Stimulated activated CD8-positive, alpha-beta memory T cell treated with anti-CD3 and anti-CD28 coated beads, Interleukin-15, amount 100 ng/mL, for 24 hours (primary cell): ENCODE data around the gene SEMA3D.

Experiments
- DNase-seq: peaks from one replicate; pipeline ENCODE4 v3.0.0-alpha.2; 2020; ENCODE audit warnings: low read depth

Gene SEMA3D

DNA sequence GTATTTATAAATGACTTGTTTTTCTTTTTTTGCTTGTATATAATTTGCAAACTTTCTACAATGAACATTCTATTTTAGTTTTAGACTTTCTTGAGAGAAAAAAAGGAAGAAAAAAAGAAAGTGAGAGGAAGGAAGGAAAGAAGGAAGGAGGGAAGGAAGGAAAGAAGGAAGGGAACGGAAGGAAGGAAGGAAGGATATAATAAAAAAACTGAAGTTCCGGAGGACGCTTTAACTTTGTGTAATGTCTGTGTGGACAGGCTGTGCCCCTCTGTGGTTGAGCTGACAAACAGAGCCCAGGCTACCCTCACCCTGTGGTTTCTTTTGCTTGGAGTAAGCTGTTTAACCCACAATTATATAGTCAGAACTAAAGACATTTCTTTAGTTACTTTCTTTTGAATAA is 108.7 kb downstream of the SEMA3D start:
- DNase-seq = no peak

DNA sequence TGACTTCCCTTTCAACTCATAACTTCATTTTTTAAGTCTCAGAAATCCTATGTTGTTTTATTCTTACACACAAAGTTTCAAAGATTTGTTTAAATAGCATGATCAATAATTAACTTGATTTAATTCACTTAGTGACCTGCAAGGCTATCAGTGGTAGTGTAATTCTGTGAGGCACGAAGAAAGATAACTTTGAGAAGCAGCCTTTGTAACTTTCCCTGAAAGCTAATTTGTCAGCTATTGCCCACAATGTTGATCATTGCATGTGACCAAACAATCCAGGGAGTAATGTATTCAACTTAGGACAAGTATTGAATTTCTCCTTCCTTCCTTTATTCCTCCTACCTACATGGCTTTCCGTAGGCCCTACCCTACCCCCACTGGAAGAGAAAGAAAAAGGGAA is 111.0 kb downstream of the SEMA3D start:
- no peak for DNase-seq

DNA sequence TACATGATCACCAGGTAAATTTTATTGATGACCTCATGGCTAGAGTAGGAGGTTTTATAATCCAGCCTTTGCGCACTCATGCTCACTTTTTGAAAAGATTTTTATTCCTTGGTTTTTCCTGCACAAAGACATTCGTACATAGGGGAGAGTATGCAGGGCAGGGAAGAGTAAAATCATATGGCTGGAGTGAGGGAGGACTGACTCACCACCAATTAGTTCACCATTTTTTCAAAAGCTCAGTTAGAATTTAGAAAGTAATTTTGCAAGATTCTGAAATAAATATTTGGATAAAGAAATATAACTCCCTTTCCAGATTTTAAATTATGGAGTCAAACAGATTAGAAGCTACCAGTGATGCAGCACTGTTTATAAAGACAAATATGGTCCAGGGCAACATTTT is 111.9 kb downstream of the SEMA3D start:
- DNase-seq = no peak

DNA sequence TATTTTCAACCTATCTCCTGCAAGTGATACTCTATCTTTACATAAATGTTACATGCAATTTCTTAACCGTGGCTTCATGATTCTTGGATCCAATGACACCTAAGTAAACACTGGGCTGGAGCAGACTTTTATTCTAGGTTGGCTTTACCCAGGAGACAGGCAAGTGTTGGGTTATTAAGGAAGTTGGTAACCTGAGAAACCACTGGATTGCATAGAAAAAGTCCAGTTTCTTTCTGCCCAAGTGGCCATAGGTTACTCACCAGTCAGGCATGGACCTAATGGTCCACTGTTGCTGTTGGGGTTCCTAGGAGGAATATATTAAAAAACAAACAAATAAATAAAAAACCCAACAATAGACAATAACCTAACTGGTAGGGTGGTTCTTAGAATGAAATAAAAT is 112.8 kb downstream of the SEMA3D start:
- DNase-seq = no peak

DNA sequence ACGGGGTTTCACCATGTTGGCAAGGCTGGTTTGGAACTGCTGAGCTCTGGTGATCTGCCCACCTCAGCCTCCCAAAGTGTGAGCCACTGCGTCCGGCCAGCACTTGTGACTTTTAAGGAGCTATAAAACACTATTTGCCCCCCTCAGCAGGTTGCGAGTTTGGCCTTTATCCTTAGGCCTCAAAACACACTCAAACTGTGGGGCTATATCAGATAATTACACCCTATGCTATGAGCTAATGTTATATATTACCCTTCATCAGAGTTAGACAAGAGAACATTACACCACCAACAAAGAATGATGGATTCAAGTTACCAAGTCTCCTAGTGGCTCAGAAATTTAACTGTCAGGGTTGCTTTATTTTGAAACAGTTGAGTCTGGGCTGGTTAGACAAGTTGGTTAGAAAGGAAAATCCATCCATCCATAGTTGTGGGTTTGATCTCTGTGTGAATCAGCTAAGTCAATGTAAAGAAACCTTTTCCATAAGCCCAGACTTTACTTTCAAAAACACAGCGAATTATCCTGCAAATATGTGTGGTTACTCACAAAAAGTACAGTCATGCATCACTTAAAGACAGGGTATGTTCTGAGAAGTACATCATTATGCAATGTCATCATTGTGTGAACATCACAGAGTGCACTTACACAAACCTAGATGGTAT is 115.8 kb downstream of the SEMA3D start:
- DNase-seq = no peak

DNA sequence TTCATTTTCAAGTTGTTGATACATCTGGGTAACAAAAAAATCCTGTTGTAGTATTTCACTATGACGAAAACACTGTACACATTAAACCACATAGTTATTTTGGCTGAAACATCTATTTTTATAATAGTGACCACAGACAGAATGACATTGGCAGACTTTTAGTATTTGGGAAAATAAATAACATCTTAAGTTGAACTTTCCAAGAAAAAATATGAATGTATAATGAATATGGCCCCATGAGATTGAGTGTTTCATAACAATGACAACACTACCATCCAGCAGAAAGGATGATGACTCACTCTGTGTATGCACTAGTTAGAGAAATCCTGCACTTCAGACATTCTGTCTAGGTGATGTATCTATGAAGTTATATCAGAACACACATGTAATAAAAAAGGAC is 118.1 kb downstream of the SEMA3D start:
- DNase-seq = no peak

DNA sequence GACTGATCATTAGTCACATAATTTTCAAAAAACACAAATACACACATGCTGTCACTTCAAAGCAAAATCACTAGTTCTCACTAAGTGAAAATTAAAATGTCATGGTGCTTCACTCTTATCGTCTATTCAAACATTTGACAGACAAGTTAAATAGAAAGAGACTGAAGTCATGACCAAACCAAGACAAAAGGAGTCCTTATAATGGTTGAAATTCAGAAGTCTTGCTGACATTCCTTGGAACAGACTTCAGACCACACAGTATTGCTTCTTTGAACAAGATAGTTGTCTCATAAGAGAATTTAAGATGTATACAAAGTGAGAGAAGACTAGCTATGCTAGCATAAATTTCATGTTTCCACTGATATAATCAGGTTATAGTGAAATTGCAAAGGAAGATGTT is 119.5 kb downstream of the SEMA3D start:
- DNase-seq = no peak

DNA sequence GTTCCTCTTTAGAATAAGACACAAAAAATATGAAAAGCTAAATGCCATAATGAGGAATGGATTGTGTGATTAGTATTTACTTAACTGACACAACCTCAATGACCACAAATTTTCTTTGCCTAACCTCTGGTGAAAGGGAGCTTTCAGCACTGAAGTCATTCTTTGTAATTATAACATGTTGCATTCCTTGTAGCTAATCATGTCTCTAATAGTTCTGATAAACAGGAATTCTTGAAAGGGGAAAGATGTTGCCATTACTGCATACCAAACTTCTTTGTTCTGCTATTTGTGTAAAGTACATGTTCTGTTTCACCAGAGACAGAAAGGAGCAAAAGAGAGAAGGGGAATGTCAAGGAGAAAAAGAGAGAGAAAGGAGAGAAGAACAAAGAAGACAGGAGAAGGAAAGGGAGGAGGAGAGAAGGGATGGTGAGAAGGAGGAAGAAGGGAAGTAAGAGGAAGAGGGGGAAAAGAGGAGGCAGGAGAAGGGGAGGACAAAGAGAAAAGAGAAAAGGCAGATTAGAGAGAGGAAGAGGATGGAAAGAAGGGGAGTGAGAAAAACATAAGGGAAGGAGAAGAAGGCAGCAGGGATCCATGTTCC is 120.9 kb downstream of the SEMA3D start:
- DNase-seq = no peak

DNA sequence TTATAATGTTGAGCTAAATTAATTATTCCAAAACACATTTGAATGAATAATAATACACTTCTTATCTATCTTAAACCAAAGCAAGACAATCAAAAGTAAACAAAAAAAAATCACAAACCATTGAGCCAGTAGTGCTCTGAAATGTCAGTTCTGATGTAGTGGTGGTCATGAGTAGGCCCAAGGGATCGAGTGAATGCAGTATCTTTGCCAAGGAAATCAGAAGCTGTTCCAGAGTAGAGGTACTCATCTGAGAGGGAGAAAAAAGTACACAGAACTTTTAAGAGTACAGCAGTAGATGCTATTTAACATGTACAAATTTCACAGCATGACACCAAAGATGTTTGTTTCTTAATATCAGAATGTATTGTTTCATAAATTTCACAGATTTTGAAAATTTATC is 121.5 kb downstream of the SEMA3D start:
- no peak for DNase-seq

DNA sequence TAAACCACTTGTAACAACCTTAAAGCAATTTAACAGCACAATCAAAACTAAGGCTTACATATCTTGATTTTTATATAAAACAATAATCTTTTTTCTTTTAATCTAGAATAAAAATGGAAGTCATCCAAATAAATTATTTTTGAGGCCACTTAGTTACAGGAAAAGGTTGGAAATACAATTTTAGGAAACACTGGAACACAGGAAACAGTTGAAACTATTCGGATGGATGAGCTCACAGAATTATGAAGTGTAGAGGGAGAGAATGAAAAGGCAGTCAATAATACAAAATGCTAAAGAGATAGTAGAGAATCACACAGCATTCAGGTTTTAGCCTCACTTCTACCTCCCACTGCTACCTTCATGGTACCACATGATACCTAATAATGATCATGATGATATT is 124.2 kb downstream of the SEMA3D start:
- DNase-seq = no peak

DNA sequence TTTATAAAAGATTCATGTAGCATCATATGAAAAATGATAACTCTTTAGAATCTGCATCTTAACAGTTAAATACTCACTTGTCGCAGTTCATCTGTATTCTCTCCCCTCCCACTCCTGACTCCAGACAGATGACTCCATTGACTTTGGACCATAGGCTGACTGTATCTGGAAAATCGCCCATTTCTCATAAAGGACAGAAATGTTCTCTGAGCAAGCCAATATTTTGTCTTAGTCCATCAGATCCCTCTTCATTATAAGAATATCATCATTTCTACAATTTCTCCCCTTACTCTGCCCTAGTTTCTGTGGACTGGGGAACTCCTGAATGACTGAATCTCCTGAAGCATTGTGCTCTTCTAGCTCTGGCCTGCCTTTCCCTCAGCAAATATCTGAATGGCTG is 125.4 kb downstream of the SEMA3D start:
- DNase-seq = no peak

DNA sequence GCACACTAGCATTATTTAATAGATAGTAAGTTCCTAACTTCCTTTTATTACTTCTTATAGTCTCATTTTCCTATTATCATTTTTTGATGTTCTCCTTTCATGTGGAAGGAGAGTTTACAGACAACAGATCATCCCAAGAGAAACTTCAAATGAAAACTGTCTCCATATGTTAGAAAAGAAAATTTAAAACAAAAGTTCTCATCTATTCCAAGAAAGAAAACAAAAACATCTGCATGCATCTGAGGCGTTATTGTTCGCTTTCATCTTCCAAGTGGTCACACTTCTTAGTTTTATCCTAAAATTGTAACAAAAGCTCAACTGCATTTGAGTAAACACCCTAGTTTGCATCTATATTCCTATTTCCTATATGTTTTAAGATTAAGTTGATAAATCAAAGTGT is 126.2 kb downstream of the SEMA3D start:
- no peak for DNase-seq

DNA sequence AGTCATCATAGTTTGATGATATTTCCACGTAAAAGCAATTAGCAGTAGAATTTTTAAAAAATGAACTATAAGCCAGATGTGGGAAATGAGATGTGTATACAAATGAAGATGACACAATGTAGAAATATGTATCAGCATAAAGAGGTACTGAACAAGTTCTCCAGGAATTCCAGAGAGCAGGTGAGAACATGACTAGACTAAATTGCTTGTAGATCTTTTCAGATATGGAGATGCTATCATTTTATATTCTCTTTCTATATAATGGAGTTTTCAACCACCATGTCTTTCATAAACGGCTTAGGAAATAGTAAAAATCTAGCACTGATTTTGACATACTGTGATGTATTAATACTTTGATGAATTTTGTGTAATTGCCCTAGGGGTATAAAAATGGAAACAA is 130.9 kb downstream of the SEMA3D start:
- no peak for DNase-seq

DNA sequence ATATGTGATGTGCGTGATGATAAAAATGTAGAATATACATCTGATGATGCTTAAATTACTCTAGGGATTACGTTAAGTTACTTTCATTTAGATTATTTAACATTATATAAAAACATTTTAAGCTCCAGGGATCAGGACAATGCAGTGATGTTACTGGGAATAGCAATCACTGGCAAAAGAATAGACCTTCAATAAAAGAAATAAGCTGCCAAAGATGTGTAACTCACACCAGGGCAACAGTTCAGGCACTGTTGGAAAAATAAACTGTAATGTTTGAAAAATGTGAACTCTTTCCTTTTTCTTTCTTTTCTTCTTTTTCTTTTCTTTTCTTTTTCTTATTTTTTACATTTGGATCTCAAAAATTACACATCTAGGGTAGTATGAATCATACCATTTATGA is 131.7 kb downstream of the SEMA3D start:
- DNase-seq = no peak

DNA sequence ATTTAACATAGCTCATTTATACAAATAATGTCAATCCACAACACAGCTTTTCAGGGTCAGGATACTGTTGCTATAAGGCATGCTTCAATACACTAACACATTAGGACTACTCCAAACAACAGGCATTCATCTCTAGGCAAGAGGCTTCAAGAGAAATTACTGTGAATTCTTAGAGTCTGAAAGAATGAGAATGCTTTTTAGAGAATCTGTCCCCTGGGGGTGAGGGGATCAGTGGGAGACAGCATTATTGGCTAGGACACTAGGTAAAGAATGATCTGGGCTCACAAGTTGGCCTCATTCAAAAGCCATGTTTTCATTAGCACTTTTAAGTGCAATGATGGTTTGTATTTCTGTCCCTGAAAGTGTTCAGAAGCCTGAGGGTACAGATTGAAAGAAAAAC is 132.6 kb downstream of the SEMA3D start:
- no peak for DNase-seq

DNA sequence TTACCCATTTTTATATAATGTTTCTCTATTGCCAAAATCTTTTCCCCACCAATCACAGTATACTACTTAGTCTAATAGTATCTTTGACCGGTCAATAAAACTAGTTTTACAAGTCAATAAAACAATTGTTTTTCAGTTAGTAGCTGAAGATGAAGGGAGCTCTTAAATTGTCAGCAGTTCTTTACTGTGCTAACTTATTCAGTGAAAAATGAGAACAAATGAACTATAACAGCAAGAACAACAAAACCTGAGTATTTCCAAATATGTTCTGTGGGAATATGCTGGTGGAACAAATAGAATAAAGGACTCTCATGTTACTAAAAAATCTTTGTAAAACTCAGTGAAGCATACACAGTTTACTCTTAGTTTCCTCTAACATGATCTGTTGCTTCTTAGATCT is 134.0 kb downstream of the SEMA3D start:
- no peak for DNase-seq

DNA sequence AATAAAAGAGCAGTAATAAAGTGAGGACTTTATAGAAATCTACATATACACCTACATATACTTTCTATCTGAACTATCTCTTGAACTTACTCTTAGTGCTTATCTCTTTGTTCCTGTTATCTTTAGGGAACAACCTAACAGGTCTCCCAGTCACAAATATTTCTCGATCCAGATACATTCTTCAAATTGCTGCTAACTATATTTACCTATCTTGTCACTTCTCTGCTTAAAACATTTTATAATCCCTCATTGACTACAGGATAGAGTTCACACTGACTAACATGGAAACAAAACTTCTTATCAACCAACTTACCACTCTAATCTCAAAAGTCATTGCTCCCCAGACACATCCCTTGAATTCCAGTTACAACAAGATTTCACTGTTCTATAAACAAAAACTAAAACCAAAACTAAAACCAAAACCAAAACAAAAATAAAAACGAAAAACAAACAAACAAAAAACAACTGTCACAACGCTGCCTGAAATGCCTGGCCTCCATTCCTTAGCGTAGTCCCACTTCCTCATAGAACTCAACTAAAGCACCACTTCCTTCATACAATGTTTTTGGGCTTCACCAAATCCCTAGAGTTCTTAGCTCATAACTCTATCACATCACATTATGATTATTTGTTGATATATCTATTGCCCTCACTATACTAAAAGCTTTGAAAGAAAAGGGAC is 134.7 kb downstream of the SEMA3D start:
- no peak for DNase-seq

DNA sequence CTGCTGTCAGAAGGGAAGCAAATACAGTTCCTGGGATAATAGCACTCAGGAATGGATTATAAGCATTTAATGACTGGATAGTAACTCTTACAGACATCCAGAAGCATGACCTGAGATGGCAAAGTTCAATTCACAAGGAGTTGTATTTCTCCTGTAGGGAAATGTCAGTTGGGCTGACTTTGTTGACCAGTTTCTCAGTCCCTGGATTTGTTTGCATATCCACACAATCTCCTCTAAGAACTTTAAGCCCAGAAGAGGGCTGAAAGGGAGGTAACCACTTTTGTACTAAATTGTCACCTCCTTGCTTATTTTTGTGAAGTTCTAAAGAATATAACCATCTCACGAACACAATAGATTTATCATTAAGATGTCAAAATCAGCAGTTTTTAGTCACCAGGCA is 140.3 kb downstream of the SEMA3D start:
- DNase-seq = no peak

DNA sequence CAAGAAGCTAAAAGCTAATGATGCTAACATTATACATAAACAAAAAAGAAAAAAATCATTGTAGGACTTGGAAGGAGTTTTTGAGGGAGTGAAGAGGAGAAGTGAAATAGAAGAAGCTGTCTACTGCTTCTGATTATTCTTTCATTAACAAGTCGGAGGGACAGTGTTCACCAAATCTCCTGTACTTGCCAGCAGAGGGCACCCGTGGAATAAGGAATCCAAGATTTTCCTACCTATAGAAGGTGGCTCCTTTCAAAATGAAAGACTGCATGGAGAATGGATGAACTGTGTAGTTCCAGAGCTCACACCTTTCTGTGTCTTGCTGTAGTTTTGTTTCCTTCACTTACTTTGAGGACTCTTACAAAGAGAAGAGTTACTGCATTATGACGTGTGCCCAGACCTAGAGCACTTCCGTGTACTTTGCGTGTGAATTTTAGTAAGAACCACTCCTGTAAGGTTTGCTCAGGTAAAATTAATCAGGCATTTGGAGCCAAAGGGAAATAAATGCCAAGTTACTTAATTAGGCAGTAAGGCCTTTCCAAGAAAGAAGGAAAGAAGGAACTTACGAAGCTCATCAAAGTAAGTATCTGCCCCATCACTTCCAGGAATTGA is 145.1 kb downstream of the SEMA3D start:
- DNase-seq = no peak

DNA sequence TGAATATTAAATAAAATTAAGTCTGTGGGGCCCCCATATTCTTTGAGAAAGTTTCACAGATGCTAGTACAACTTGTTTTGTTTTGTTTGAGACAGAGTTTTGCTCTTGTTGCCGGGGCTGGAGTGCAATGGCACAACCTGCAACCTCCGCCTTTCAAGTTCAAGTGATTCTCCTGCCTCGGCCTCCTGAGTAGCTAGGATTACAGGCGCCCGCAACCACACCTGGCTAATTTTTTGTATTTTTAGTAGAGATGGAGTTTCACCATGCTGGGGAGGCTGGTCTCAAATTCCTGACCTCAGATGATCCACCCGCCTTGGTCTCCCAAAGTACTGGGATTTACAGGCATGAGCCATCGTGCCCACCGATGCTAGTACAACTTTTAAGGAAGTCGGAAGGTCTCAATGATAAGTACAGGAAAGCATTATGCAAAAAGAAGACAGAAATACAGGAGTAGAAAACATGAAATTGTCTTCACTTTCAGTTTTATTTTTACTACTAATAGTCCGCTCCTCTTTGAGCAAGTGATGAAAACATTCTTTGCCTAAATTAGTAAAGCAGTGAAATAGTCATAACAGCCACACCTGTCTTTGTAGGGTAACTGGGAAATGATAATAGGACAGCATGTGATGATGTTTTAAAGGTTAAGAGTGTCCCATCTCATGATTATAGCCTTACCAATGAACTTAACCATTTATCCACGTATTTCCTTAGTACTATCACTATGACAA is 147.5 kb downstream of the SEMA3D start:
- DNase-seq = no peak

DNA sequence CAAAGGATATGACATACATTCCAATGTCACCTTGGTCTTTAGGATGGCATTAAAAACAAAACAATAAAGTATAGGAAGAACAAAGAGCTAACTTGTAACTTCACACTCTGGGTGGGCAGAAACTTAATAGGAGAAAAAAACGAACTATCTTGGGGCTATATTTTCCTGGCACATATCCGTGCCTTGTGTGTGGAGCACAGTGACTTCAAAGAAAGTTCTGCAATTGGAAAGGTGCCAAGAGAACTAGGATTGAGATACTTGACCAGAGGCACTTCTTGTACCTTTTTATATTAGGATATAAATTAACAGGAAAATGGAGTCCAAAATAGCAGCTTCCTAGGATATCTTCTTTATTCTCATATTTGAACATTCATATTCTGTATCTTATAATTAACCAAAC is 148.4 kb downstream of the SEMA3D start:
- no peak for DNase-seq

DNA sequence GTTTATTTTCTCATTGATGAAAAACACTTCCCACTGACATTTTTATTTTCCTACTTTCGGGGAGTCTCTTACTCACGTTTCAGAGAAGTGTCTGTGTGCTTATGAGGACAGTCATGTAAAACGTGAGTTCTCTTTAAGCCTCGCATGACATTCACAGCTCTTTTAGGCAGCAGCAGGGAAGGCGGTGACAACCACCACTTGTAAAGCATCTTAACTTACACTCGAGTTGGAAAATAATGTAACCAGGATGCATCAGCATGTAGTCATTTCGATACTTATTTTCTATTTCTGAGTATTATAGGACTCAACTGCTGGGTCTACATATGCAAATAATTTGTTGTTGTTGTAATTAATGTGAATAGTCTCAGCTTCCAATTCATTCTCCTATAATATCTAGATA is 153.6 kb downstream of the SEMA3D start:
- DNase-seq = no peak

DNA sequence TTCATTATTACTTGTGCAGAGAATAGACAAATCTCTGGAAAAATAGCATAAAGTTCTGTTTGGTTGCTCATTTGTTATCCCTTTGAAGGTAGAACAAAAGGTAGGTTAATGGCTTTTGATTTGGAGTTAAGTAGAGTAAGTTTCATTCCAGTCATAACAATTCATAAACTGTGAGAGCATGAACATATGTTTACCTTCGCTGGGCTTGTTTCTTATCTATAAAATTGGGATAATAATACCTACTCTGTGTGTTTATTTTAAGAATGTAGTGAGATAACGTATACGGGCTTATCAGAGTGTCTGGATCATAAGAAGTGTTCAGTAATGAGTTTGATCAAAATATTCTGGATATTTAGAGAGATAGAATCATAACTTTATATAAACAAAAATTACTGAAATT is 155.4 kb downstream of the SEMA3D start:
- DNase-seq = no peak
